Endothelial cell of umbilical vein (primary cell): ENCODE results near the gene AXDND1. TPM values are rescaled to one million over a fixed set of nuclear protein-coding genes. Genes with fewer than 3 reads are reported as not detected.

ENCODE experiments used
- BruUV-seq: library from RNA; stranded (reverse); fragments of 400-500 nt; replicated peaks from 2 replicates; lab custom pipeline; 2021; lab: Mats Ljungman, UMichigan
- CTCF ChIA-PET: fragments of 300-600, 350-600 bp; sonication (Branson Sonifier 250); formaldehyde crosslinking; loops from one replicate; lab custom pipeline; 2021; ENCODE audit warnings: antibody characterized with exemption, inconsistent platforms; lab: Charles Lee
- POLR2A ChIA-PET: fragments of 300-600, 350-600 bp; sonication (Branson Sonifier 250); formaldehyde crosslinking; loops from one replicate; lab custom pipeline; 2021; ENCODE audit warnings: antibody characterized with exemption, inconsistent platforms; lab: Charles Lee
- DNase-seq: peaks from one replicate; pipeline ENCODE4 v3.0.0-alpha.2; 2011; ENCODE audit warnings: low read depth, low spot score
- FAIRE-seq: peaks from 2 replicates; lab custom pipeline; 2011; peaks lifted over from hg19 to GRCh38; lab: Jason Lieb, UNC
- H2AFZ ChIP-seq: 2 replicates; pipeline ENCODE4 v1.6.0; 2012; ENCODE audit warnings: low read depth, low read length, control low read depth, inconsistent platforms
- H3K27ac ChIP-seq: 2 replicates; pipeline ENCODE4 v1.5.1; 2011; ENCODE audit warnings: low read depth, mild to moderate bottlenecking, control low read depth, low read length, moderate library complexity; ENCODE audit not compliant: insufficient read depth
- H3K27me3 ChIP-seq, 2 experiments: 2 replicates each; pipeline versions ENCODE4 v1.6.0 to v1.6.1; 2011; ENCODE audit warnings: low read length in 2 of 2, mixed read lengths in 1 of 2; ENCODE audit not compliant: control insufficient read depth in 2 of 2, insufficient read depth in 2 of 2
- H3K36me3 ChIP-seq, 2 experiments: 2 replicates in 1 of 2; 3 replicates in 1 of 2; pipeline ENCODE4 v1.5.1; 2011; ENCODE audit warnings: low read length in 2 of 2, mild to moderate bottlenecking in 1 of 2, moderate library complexity in 1 of 2; ENCODE audit not compliant: control insufficient read depth in 2 of 2, insufficient read depth in 2 of 2; ENCODE audit errors: extremely low read depth in 1 of 2
- H3K4me1 ChIP-seq: 3 replicates; pipeline ENCODE4 v1.5.1; 2011; ENCODE audit warnings: mild to moderate bottlenecking, low read length; ENCODE audit not compliant: control insufficient read depth, insufficient read depth; ENCODE audit errors: extremely low read depth
- H3K4me2 ChIP-seq: 2 replicates; pipeline ENCODE4 v1.6.1; 2011; ENCODE audit warnings: low read length, control low read depth, mixed read lengths; ENCODE audit not compliant: insufficient read depth
- H3K4me3 ChIP-seq, 3 experiments: fragments of 200-600 bp in 1 of 3; sonication (generic), shearing (Covaris generic) in 1 of 3; replicated peaks in 1 of 3; 2 replicates each; pipeline ENCODE4 v1.5.1; 2011 to 2016; ENCODE audit warnings: control low read depth in 3 of 3, low read length in 3 of 3, mild to moderate bottlenecking in 2 of 3, inconsistent platforms in 1 of 3, low read depth in 1 of 3, moderate library complexity in 1 of 3; ENCODE audit not compliant: insufficient read depth in 1 of 3
- H3K79me2 ChIP-seq: 2 replicates; pipeline ENCODE4 v1.6.0; 2012; ENCODE audit warnings: low read length, inconsistent platforms; ENCODE audit not compliant: control insufficient read depth, insufficient read depth
- H3K9ac ChIP-seq: replicated peaks from 2 replicates; pipeline ENCODE3; 2011; ENCODE audit warnings: low read length, control low read depth; ENCODE audit not compliant: insufficient read depth; ENCODE audit errors: extremely low read depth
- H3K9me1 ChIP-seq: replicated peaks from 3 replicates; pipeline ENCODE4 v1.6.0; 2011; ENCODE audit warnings: mild to moderate bottlenecking, low read length; ENCODE audit not compliant: control insufficient read depth, insufficient read depth; ENCODE audit errors: extremely low read depth
- H3K9me3 ChIP-seq: replicated peaks from 2 replicates; pipeline ENCODE4 v1.5.1; 2012; ENCODE audit warnings: low read length, inconsistent platforms; ENCODE audit not compliant: control insufficient read depth, insufficient read depth
- H4K20me1 ChIP-seq: replicated peaks from 2 replicates; pipeline ENCODE3; 2011; ENCODE audit warnings: mild to moderate bottlenecking, low read length; ENCODE audit not compliant: control insufficient read depth, insufficient read depth; ENCODE audit errors: extremely low read depth
- EZH2 ChIP-seq: IDR thresholded peaks from 2 replicates; pipeline ENCODE4 v1.6.1; 2012; ENCODE audit warnings: borderline replicate concordance, low read depth, mild to moderate bottlenecking, moderate library complexity, low read length, inconsistent platforms; ENCODE audit not compliant: severe bottlenecking
- FOS ChIP-seq: IDR thresholded peaks from 2 replicates; pipeline ENCODE4 v1.6.1; 2011; ENCODE audit warnings: mild to moderate bottlenecking, low read length, moderate library complexity, borderline replicate concordance; ENCODE audit not compliant: insufficient read depth
- GATA2 ChIP-seq: IDR thresholded peaks from 2 replicates; pipeline ENCODE4 v1.7.0; 2011; ENCODE audit warnings: low read depth, mild to moderate bottlenecking, moderate library complexity, mixed read lengths, low read length; ENCODE audit not compliant: insufficient read length, insufficient read depth
- JUN ChIP-seq: IDR thresholded peaks from 2 replicates; pipeline ENCODE4 v1.6.1; 2011; ENCODE audit warnings: borderline replicate concordance, low read depth; ENCODE audit not compliant: insufficient read length, insufficient read depth
- MAX ChIP-seq: IDR thresholded peaks from 2 replicates; pipeline ENCODE4 v1.6.1; 2011; ENCODE audit not compliant: insufficient read depth, insufficient read length
- MYC ChIP-seq: IDR thresholded peaks from one replicate; pipeline ENCODE4 v1.6.1; 2011; ENCODE audit warnings: mild to moderate bottlenecking, low read depth, low read length
- POLR2A ChIP-seq: IDR thresholded peaks from 2 replicates; pipeline ENCODE4 v1.6.1; 2012; ENCODE audit warnings: low read depth, mild to moderate bottlenecking, control low read depth, low read length
- POLR2AphosphoS5 ChIP-seq: IDR thresholded peaks from 2 replicates; pipeline ENCODE4 v1.6.1; 2012; ENCODE audit warnings: low read depth, mild to moderate bottlenecking, control low read depth, low read length, moderate library complexity; ENCODE audit not compliant: insufficient read depth
- dilution Hi-C: fragments of 300-500 bp; cut with MboI; formaldehyde crosslinking; loops from one replicate; pipeline ENCODE4 v1.15.0; 2019; ENCODE audit warnings: low sequenced_read_pairs; ENCODE audit not compliant: extremely low pct_ligation_motif_present
- intact Hi-C: fragments of 100-400 bp; cut with micrococcal nuclease; formaldehyde crosslinking; loops from one replicate; pipeline ENCODE4 v1.10.0; 2022
- polyA plus RNA-seq, 4 experiments: library from polyadenylated mRNA; depleted of rRNA in 3 of 4; stranded (reverse) in 3 of 4; unstranded in 1 of 4; fragments of >200 nt; gene quantifications; 2 replicates each; pipeline versions ENCODE4 v1.2.1 to v1.2.3, GENCODE V29; 2011 to 2012; ENCODE audit warnings: missing spikeins in 1 of 4
- total RNA-seq: library from RNA; stranded (reverse); gene quantifications from 2 replicates; pipeline ENCODE4 v1.2.3, GENCODE V29; 2021
- TF ChIP-seq, protein P1 (sequence below), 2 donors: IDR thresholded peaks; 1 replicate in 1 of 2; 2 replicates in 1 of 2; pipeline ENCODE4 v1.5.1; 2011; ENCODE audit warnings: low read length in 2 of 2, mild to moderate bottlenecking in 2 of 2, moderate library complexity in 2 of 2, control low read depth in 1 of 2, inconsistent platforms in 1 of 2, low read depth in 1 of 2; ENCODE audit not compliant: insufficient read depth in 1 of 2; ENCODE audit errors: extremely low read depth in 1 of 2

AXDND1 gene
- total and polyA plus RNA-seq, 2 donors (not counting 3 experiments of a cell fraction or from before 2014, with no cell fraction given) = 0.17 TPM; not detected in 1

DNA sequence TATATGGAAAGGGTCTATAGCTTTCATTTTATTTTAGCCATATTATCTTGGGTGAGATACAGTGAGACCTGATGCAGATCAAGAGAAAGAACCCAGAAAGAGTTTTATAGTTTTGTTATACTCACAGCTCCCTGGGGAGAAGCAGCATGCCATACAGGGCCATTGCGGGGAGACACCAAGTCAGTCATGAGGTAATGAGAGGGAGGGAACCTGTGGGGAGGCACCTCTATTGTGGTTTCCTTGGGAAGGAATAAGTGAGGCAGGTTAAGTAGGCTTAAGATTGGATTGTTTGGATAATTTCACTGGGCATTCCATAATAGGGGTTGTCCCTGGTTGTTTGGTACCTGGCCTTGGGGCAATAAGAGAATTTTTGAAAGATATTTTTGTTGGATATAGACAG is 19.7 kb downstream of the AXDND1 start:
- no peak overlapping the region for H3K4me3 ChIP-seq
- no TSS peak for BruUV-seq
- no peaks in the 10 kb centered on the region for H3K79me2 ChIP-seq
- no peaks in the 10 kb centered on the region for H3K9me1 ChIP-seq
- TF ChIP-seq GATA2 (no peak), JUN (no peak), POLR2AphosphoS5 (no peak), FOS (no peak), MAX (no peak), MYC (no peak), EZH2 (no peak), POLR2A (no peak)
- TF ChIP-seq, protein P1, sequence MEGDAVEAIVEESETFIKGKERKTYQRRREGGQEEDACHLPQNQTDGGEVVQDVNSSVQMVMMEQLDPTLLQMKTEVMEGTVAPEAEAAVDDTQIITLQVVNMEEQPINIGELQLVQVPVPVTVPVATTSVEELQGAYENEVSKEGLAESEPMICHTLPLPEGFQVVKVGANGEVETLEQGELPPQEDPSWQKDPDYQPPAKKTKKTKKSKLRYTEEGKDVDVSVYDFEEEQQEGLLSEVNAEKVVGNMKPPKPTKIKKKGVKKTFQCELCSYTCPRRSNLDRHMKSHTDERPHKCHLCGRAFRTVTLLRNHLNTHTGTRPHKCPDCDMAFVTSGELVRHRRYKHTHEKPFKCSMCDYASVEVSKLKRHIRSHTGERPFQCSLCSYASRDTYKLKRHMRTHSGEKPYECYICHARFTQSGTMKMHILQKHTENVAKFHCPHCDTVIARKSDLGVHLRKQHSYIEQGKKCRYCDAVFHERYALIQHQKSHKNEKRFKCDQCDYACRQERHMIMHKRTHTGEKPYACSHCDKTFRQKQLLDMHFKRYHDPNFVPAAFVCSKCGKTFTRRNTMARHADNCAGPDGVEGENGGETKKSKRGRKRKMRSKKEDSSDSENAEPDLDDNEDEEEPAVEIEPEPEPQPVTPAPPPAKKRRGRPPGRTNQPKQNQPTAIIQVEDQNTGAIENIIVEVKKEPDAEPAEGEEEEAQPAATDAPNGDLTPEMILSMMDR (IDR thresholded peaks at IDR 0.05; ENCODE audit: extremely low read depth in 1 of 2, insufficient read depth in 1 of 2, low read depth in 1 of 2, low read length in 2 of 2) = no peak
- no peak for FAIRE-seq
- no peak for DNase-seq
- ChIA-PET CTCF (no interaction called here), POLR2A (no interaction called here)
- H3K9me3 ChIP-seq = no peaks in the 10 kb centered on the region
- no peaks in the 10 kb centered on the region for H4K20me1 ChIP-seq
- H3K9ac ChIP-seq = no peak overlapping the region
- intact Hi-C loops (no loop called here), dilution Hi-C loops (no loop called here)
- H3K27me3 ChIP-seq = no peaks in the 10 kb centered on the region
- H3K27ac ChIP-seq = no peak overlapping the region
- no peak overlapping the region for H2AFZ ChIP-seq
- H3K36me3 ChIP-seq = no peaks in the 10 kb centered on the region
- H3K4me2 ChIP-seq = no peak overlapping the region
- H3K4me1 ChIP-seq = no peaks in the 10 kb centered on the region
